Testis (tissue), 3 donors: ENCODE data around the gene ZNF438. TPM values are rescaled to one million over a fixed set of nuclear protein-coding genes. Genes with fewer than 3 reads are reported as not detected.

Source experiments
- DNase-seq: peaks from one replicate; pipeline ENCODE4 v3.0.0-alpha.2; 2019
- H3K27ac ChIP-seq, 2 donors: fragments of 200-600 bp; sonication (generic); one replicate each; pipeline ENCODE4 v1.5.1; 2019
- H3K27me3 ChIP-seq: fragments of 200-600 bp; sonication (generic); one replicate; pipeline ENCODE4 v1.5.1; 2019
- H3K36me3 ChIP-seq: fragments of 200-600 bp; sonication (generic); one replicate; pipeline ENCODE4 v1.5.1; 2017; ENCODE audit warnings: low read depth; ENCODE audit errors: missing control alignments
- H3K4me1 ChIP-seq: fragments of 200-600 bp; sonication (generic); one replicate; pipeline ENCODE4 v1.5.1; 2019
- H3K4me3 ChIP-seq, 2 donors: fragments of 200-600 bp; sonication (generic); one replicate each; pipeline ENCODE4 v1.5.1; 2017 to 2019
- H3K9me3 ChIP-seq: fragments of 200-600 bp; sonication (generic); one replicate; pipeline ENCODE4 v1.5.1; 2017
- CTCF ChIP-seq, 3 experiments: fragments of 450-650 bp in 2 of 3; fragments of 200-600 bp in 1 of 3; sonication (generic) in 1 of 3; IDR thresholded peaks; one replicate each; pipeline ENCODE4 v1.5.1; 2016 to 2019; ENCODE audit warnings: antibody characterized with exemption in 3 of 3, mild to moderate bottlenecking in 2 of 3, moderate library complexity in 1 of 3
- POLR2A ChIP-seq: fragments of 450-650 bp; IDR thresholded peaks from one replicate; pipeline ENCODE4 v1.6.1; 2017; ENCODE audit warnings: antibody characterized with exemption, mild to moderate bottlenecking, moderate library complexity
- WGBS, 2 donors: methylation state at CpG; one replicate each; pipeline ENCODE4 v1.1.5; 2018; 5-methylcytosine and 5-hydroxymethylcytosine counted together
- intact Hi-C: fragments of 100-400 bp; cut with DNase I; formaldehyde crosslinking; loops from one replicate; pipeline ENCODE4 v1.15.1; 2023; ENCODE audit warnings: low total_unique reads
- polyA plus RNA-seq: library from polyadenylated mRNA; stranded (reverse); fragments of 350-450 nt; fragmentation: Illumina TruSeq; extraction: RNeasy Lipid Tissue Mini Kit (QIAGEN cat#74804); gene quantifications from one replicate; pipeline ENCODE4 v1.2.3, GENCODE V29; 2014; ENCODE audit warnings: low read depth, low replicate concordance; ENCODE audit not compliant: insufficient read depth
- total RNA-seq, 2 donors: library from RNA; depleted of rRNA; stranded (reverse); fragments of >200 nt; gene quantifications; one replicate each; pipeline ENCODE4 v1.2.3, GENCODE V29; 2016

Gene ZNF438
- total and polyA plus RNA-seq, 3 donors from 2014 or later, result 15.3 to 17.8 (median 16.2) TPM

- Histone ChIP-seq H3K4me3 (no peak overlapping the region), H3K4me1 (peaks cover 5% of the 10 kb centered on the region), H3K9me3 (no peaks in the 10 kb centered on the region), H3K27ac (no peak overlapping the region), H3K27me3 (no peaks in the 10 kb centered on the region), H3K36me3 (no peaks in the 10 kb centered on the region)
- intact Hi-C loops, result no loop called here
- TF ChIP-seq POLR2A (no peak), CTCF (IDR thresholded peaks at IDR 0.05) (no peak)
- no peak for DNase-seq
- WGBS, 2 donors, result 75 to 78% methylated on average over 3 of the region's 3 CpGs
Observed at GRCh38 chr10:30834651-30835050, 197.0 kb downstream of the ZNF438 start.

GRCh38 chr10:30834153-30834552 is 197.5 kb downstream of the ZNF438 start:
- no peaks in the 10 kb centered on the region for H3K27me3 ChIP-seq
- intact Hi-C loops, result no loop called here
- no peaks in the 10 kb centered on the region for H3K9me3 ChIP-seq
- no peaks in the 10 kb centered on the region for H3K36me3 ChIP-seq
- TF ChIP-seq CTCF (IDR thresholded peaks at IDR 0.05) (no peak), POLR2A (no peak)
- H3K4me1 ChIP-seq, result peaks cover 5% of the 10 kb centered on the region
- no peak overlapping the region for H3K4me3 ChIP-seq
- WGBS, 2 donors, result 91 to 95% methylated on average over 4 of the region's 4 CpGs
- DNase-seq, result no peak
- no peak overlapping the region for H3K27ac ChIP-seq

GRCh38 chr10:30833628-30833970 is 198.1 kb downstream of the ZNF438 start:
- TF ChIP-seq POLR2A, result no peak
- TF ChIP-seq CTCF (IDR thresholded peaks at IDR 0.05), result no peak
- Histone ChIP-seq H3K27ac (no peak overlapping the region), H3K36me3 (no peaks in the 10 kb centered on the region), H3K9me3 (no peaks in the 10 kb centered on the region), H3K27me3 (no peaks in the 10 kb centered on the region), H3K4me3 (no peak overlapping the region), H3K4me1 (peaks cover 5% of the 10 kb centered on the region)
- WGBS, 2 donors, result 78 to 85% methylated on average over 5 of the region's 5 CpGs
- intact Hi-C loops, result no loop called here
- no peak for DNase-seq

DNA sequence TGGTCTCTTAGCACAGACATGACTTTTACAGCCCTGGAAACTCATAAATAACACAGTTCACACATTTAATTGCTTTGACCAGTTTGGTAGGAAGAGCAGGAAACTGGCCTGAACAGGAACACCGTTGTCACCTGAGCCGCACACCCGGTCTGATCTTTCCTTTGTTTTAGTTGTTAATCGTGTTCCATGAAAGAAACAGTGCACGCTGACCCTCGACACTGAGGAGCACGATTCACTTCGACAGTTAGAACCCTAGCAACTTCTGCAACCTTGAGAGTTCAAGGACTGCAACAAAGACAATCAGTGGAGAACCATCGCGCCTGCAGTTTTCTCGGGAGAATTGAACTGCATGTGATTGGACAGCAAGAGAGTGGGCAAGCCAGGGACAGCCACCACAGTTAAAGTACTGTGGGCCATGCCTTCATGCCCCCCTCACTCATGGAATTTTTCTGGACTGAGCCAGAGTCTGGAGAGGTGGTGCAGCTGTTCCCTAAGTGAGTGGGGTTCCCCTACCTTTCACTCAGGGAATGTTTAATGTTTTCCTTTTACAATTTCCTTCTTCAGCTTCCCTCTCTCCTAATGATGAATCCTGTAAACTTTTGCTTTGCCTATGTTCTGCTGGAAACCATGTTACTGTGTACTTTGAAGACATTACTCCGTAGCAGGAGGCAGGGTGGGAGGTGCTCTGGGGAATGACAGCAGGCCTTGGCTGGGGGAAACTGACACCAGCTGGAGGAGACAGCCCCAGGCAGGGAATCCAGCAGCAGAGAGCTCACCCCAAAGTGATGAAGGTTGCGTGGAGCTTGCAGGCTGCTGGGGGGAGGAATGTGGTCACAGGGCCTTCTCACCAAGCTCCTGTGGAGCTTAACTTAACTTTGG is 198.7 kb downstream of the ZNF438 start:
- Histone ChIP-seq H3K36me3 (no peaks in the 10 kb centered on the region), H3K27ac (no peak overlapping the region), H3K4me1 (peaks cover 5% of the 10 kb centered on the region), H3K27me3 (no peaks in the 10 kb centered on the region), H3K9me3 (no peaks in the 10 kb centered on the region), H3K4me3 (no peak overlapping the region)
- intact Hi-C loops, result no loop called here
- DNase-seq, result no peak
- whole genome bisulfite sequencing, 2 donors, result 47 to 66% methylated on average over 13 of the region's 13 CpGs
- TF ChIP-seq POLR2A, result no peak
- no peak for TF ChIP-seq CTCF (IDR thresholded peaks at IDR 0.05)
